ENCODE results near the gene GUCA2A.

Gene GUCA2A

DNA sequence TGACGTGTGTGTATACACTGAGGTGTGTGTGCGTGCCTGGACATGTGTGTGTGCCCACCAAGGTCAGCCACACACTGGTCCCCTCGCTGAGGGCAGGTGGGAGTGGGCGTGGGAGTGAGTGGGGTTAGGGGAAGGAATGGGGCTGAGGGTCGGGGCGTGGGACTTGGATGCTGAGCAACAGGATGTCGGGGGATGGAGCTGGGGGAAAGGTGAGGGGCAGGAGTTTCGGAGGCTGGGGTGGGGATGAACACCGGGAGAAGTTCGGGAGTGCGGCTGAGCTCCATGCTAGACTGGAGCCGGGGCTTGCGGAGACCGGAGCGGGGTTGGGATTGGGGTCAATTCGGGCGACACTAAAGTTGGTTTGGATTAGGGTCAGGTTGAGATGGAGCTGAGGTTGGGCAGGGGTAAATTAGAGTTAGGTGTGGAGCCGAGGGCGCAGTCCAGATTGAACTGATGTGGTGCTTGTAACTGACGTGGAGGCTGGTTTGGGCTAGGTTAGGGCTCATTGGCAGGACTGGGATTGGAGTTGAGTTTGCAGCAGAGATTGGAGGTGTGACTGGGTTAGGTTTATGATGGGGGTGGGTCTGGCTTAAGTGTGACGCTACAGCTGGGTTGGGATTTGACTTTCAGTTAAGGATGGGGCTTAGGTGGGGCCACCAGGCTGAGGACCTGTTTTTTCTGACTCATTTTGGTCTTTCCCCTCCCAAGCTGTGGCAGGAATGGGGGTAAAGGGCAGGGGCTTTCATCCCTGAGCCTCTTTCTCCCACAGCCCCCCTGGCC is 3.3 kb upstream of the GUCA2A start:
- no CpG with 5 or more reads among the region's 21 CpGs for WGBS, 2 donors (ENCODE audit: extremely low coverage in 2 of 2, insufficient read length in 2 of 2, insufficient replicate concordance in 1 of 2)
- no peak for DNase-seq (ENCODE audit: low spot score)
- Histone ChIP-seq H3K27me3 (ENCODE audit: control insufficient read depth in 3 of 3, insufficient read depth in 3 of 3, low read depth in 1 of 3, low read length in 3 of 3) (peaks cover 0 to 3% (median 0%) of the 10 kb centered on the region in 3 experiments), H3K9me3 (replicated peaks in 1 of 2; ENCODE audit: control insufficient read depth in 2 of 2, insufficient read depth in 1 of 2, low read depth in 1 of 2, low read length in 2 of 2) (no peaks in the 10 kb centered on the region), H3K27ac (replicated peaks; ENCODE audit: low read length) (no peak overlapping the region), H3K36me3 (replicated peaks in 1 of 2; ENCODE audit: control insufficient read depth in 2 of 2, insufficient read depth in 2 of 2, low read length in 2 of 2) (peaks cover 0 to 3% of the 10 kb centered on the region in 2 donors), H3K79me1 (ENCODE audit: low read depth, low read length) (peaks cover 2% of the 10 kb centered on the region), H2BK12ac (ENCODE audit: low read length) (peak overlapping the region; percentile 30), H3K9ac (ENCODE audit: low read depth, low read length, poor library complexity) (peak overlapping the region; percentile 12), H3K23ac (ENCODE audit: low read depth, low read length, poor library complexity) (peak overlapping the region; percentile 87), H3K4me3 (ENCODE audit: low read length in 2 of 2) (peak overlapping the region in 1 of 2 donors; percentile 57), H4K8ac (ENCODE audit: low read depth, low read length) (peak overlapping the region; percentile 67), H3K4me2 (ENCODE audit: insufficient read depth, low read length, poor library complexity, severe bottlenecking) (no peak overlapping the region), H2BK15ac (ENCODE audit: low read length) (no peak overlapping the region), H3K18ac (ENCODE audit: low read length) (peak overlapping the region; percentile 67), H2AFZ (ENCODE audit: low read length) (no peak overlapping the region), H2AK5ac (ENCODE audit: low read depth, low read length) (peak overlapping the region; percentile 76), H3K14ac (ENCODE audit: low read length) (peak overlapping the region; percentile 22), H3K4me1 (ENCODE audit: control insufficient read depth in 2 of 2, insufficient read depth in 1 of 2, low read depth in 1 of 2, low read length in 2 of 2) (peaks cover 3 to 5% of the 10 kb centered on the region in 2 donors), H2BK120ac (ENCODE audit: low read depth, low read length) (no peak overlapping the region), H2BK5ac (ENCODE audit: low read length) (no peak overlapping the region), H4K91ac (ENCODE audit: low read depth, low read length, poor library complexity) (no peak overlapping the region), H3K4ac (ENCODE audit: low read length) (no peak overlapping the region)

DNA sequence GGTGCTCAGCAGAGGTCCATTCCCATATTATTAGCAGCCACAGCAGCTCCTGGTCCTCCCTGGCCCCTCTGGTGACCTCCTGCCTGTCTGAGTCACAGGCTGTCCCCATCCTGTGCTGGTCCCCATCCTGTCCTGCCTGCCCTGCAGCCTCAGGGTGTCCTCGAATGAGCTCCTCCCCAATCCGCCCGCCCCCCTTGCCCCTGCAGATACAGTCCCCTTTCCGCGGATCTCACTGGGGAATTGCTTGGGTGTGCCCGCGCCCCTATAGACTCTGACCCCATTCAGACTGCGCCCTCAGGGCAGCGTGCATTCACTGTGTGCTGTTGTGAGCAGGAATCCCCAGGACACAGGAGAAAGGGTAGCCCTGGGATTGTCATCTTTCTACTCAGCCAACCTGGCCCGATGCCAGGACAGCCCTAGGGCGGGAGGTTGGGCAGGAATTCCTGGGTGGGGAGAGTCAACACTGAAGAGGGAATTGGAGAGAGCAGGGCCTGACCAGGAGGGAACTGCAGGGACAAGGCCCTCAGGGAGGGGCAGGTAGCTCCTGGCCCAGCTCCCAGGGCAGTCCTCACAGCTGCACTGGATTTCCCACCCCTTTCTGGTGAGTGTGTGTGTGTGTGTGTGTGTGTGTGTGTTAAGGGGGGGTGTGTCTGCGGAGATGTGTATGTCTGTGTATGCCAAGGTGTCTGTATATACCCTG is 1.1 kb upstream of the GUCA2A start:
- H2BK15ac ChIP-seq (ENCODE audit: low read length), result no peak overlapping the region
- WGBS, 2 donors (ENCODE audit: extremely low coverage in 2 of 2, insufficient read length in 2 of 2, insufficient replicate concordance in 1 of 2), result no CpG with 5 or more reads among the region's 12 CpGs
- H4K91ac ChIP-seq (ENCODE audit: low read depth, low read length, poor library complexity), result no peak overlapping the region
- no peak overlapping the region for H2AK5ac ChIP-seq (ENCODE audit: low read depth, low read length)
- H3K9me3 ChIP-seq (replicated peaks in 1 of 2; ENCODE audit: control insufficient read depth in 2 of 2, insufficient read depth in 1 of 2, low read depth in 1 of 2, low read length in 2 of 2), result peaks cover 0 to 2% of the 10 kb centered on the region in 2 donors
- no peak overlapping the region for H2BK12ac ChIP-seq (ENCODE audit: low read length)
- H3K9ac ChIP-seq (ENCODE audit: low read depth, low read length, poor library complexity), result peak overlapping the region; percentile 36
- peak overlapping the region; percentile 73 for H4K8ac ChIP-seq (ENCODE audit: low read depth, low read length)
- no peak overlapping the region for H3K4me2 ChIP-seq (ENCODE audit: insufficient read depth, low read length, poor library complexity, severe bottlenecking)
- H3K14ac ChIP-seq (ENCODE audit: low read length), result no peak overlapping the region
- no peaks in the 10 kb centered on the region for H3K4me1 ChIP-seq (ENCODE audit: control insufficient read depth in 2 of 2, insufficient read depth in 1 of 2, low read depth in 1 of 2, low read length in 2 of 2)
- peak overlapping the region; percentile 16 for H3K18ac ChIP-seq (ENCODE audit: low read length)
- no peak overlapping the region for H3K4me3 ChIP-seq (ENCODE audit: low read length in 2 of 2)
- peaks cover 2% of the 10 kb centered on the region for H3K79me1 ChIP-seq (ENCODE audit: low read depth, low read length)
- H2BK120ac ChIP-seq (ENCODE audit: low read depth, low read length), result no peak overlapping the region
- H2BK5ac ChIP-seq (ENCODE audit: low read length), result no peak overlapping the region
- DNase-seq (ENCODE audit: low spot score), result no peak
- H3K27ac ChIP-seq (replicated peaks; ENCODE audit: low read length), result no peak overlapping the region
- H2AFZ ChIP-seq (ENCODE audit: low read length), result peak overlapping the region; percentile 38
- H3K36me3 ChIP-seq (replicated peaks in 1 of 2; ENCODE audit: control insufficient read depth in 2 of 2, insufficient read depth in 2 of 2, low read length in 2 of 2), result peaks cover 0 to 3% of the 10 kb centered on the region in 2 donors
- H3K27me3 ChIP-seq (ENCODE audit: control insufficient read depth in 3 of 3, insufficient read depth in 3 of 3, low read depth in 1 of 3, low read length in 3 of 3), result peaks cover 0 to 3% (median 0%) of the 10 kb centered on the region in 3 experiments
- H3K23ac ChIP-seq (ENCODE audit: low read depth, low read length, poor library complexity), result no peak overlapping the region
- H3K4ac ChIP-seq (ENCODE audit: low read length), result no peak overlapping the region

DNA sequence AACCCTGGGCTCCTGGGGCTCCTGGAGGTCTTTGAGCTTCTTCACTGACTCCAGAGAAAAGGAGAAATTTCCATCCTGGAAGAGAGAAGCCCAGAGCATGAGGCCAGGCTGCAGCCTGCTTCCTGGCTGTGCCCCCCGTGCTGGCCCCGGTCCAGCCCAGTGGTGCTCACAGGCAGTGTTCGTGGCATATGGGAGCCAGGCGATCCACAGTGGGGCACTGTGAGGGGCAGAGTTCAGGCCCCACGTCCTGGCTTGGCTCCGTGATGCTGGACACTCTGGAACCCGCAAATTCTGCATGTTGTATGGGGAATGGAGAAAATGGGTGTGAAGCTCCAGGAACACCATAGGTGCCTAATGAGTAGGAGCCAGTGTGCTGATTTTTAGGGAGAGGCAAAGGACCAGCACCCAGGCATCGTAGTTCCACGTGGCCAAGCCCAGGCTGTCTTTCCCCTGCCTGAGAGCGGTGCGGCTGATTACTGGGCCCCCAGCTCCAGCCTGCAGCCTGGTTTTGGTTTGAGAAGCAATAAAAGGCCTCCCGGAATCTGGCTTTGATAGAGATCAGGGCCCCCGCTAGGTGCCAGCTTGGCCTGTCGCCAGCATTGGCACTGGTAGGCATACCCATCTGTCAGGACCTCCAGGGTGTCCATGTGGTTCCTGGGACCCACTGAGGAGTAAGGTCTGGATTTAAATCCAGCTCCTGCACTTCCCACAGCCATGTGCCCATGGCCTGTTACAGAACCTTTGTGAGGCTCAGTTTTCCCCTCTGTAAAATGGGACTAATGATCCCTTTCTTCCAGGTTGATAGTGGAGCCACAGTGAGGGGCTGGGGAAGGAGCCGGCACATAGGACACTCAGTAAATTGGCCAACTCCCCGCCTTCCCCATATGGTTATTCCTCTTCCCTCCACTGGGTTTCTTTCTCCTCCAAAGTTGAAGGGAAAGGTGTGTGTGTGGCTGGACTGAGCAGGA is 725 bp downstream of the GUCA2A start:
- no peak overlapping the region for H3K23ac ChIP-seq (ENCODE audit: low read depth, low read length, poor library complexity)

More for the DNA sequence above, 725 bp downstream of the GUCA2A start:
- H3K27me3 ChIP-seq (ENCODE audit: control insufficient read depth in 3 of 3, insufficient read depth in 3 of 3, low read depth in 1 of 3, low read length in 3 of 3), result peaks cover 0 to 3% (median 0%) of the 10 kb centered on the region in 3 experiments
- H3K14ac ChIP-seq (ENCODE audit: low read length), result no peak overlapping the region
- H2AK5ac ChIP-seq (ENCODE audit: low read depth, low read length), result no peak overlapping the region
- H4K8ac ChIP-seq (ENCODE audit: low read depth, low read length), result no peak overlapping the region
- no peaks in the 10 kb centered on the region for H3K4me1 ChIP-seq (ENCODE audit: control insufficient read depth in 2 of 2, insufficient read depth in 1 of 2, low read depth in 1 of 2, low read length in 2 of 2)
- peaks cover 0 to 3% of the 10 kb centered on the region in 2 donors for H3K36me3 ChIP-seq (replicated peaks in 1 of 2; ENCODE audit: control insufficient read depth in 2 of 2, insufficient read depth in 2 of 2, low read length in 2 of 2)
- no peak overlapping the region for H3K4ac ChIP-seq (ENCODE audit: low read length)
- no peak overlapping the region for H2BK12ac ChIP-seq (ENCODE audit: low read length)
- H2BK120ac ChIP-seq (ENCODE audit: low read depth, low read length), result no peak overlapping the region
- no peak overlapping the region for H3K4me2 ChIP-seq (ENCODE audit: insufficient read depth, low read length, poor library complexity, severe bottlenecking)
- peak overlapping the region; percentile 35 for H2AFZ ChIP-seq (ENCODE audit: low read length)
- DNase-seq (ENCODE audit: low spot score), result no peak
- H3K79me1 ChIP-seq (ENCODE audit: low read depth, low read length), result peaks cover 2% of the 10 kb centered on the region
- no peak overlapping the region for H2BK5ac ChIP-seq (ENCODE audit: low read length)
- no peak overlapping the region for H3K4me3 ChIP-seq (ENCODE audit: low read length in 2 of 2)
- no peak overlapping the region for H3K9ac ChIP-seq (ENCODE audit: low read depth, low read length, poor library complexity)
- H4K91ac ChIP-seq (ENCODE audit: low read depth, low read length, poor library complexity), result no peak overlapping the region
- H3K18ac ChIP-seq (ENCODE audit: low read length), result no peak overlapping the region
- no peak overlapping the region for H3K27ac ChIP-seq (replicated peaks; ENCODE audit: low read length)
- no CpG with 5 or more reads among the region's 16 CpGs for WGBS, 2 donors (ENCODE audit: extremely low coverage in 2 of 2, insufficient read length in 2 of 2, insufficient replicate concordance in 1 of 2)
- peaks cover 0 to 2% of the 10 kb centered on the region in 2 donors for H3K9me3 ChIP-seq (replicated peaks in 1 of 2; ENCODE audit: control insufficient read depth in 2 of 2, insufficient read depth in 1 of 2, low read depth in 1 of 2, low read length in 2 of 2)
- no peak overlapping the region for H2BK15ac ChIP-seq (ENCODE audit: low read length)
